GM12874 (cell line): ENCODE data around the gene FEZF2.

Experiments
- CTCF ChIP-seq: IDR thresholded peaks from 2 replicates; pipeline ENCODE4 v1.5.1; 2011; ENCODE audit warnings: low read depth, mild to moderate bottlenecking, control low read depth, low read length, moderate library complexity; ENCODE audit not compliant: insufficient read depth

Gene FEZF2

GRCh38 chr3:62405566-62405965 lies 32.2 kb upstream of the FEZF2 start:
- TF ChIP-seq CTCF = no peak

GRCh38 chr3:62405135-62405534 lies 31.8 kb upstream of the FEZF2 start:
- no peak for TF ChIP-seq CTCF

GRCh38 chr3:62404321-62404720 lies 31.0 kb upstream of the FEZF2 start:
- TF ChIP-seq CTCF = no peak

GRCh38 chr3:62403765-62404164 lies 30.4 kb upstream of the FEZF2 start:
- TF ChIP-seq CTCF = no peak

- no peak for TF ChIP-seq CTCF
Measured at GRCh38 chr3:62392626-62393292, 19.4 kb upstream of the FEZF2 start.

GRCh38 chr3:62387251-62387650 lies 13.9 kb upstream of the FEZF2 start:
- no peak for TF ChIP-seq CTCF

GRCh38 chr3:62379321-62379798 lies 6.0 kb upstream of the FEZF2 start:
- no peak for TF ChIP-seq CTCF

- no peak for TF ChIP-seq CTCF
Measured at GRCh38 chr3:62378921-62379320, 5.6 kb upstream of the FEZF2 start.
